GM12878 (cell line): ENCODE measurements around the gene ELOA. TPM values are rescaled to one million over a fixed set of nuclear protein-coding genes. Genes with fewer than 3 reads are reported as not detected.

Experiments used
- ATAC-seq: fragments of 200-7000 bp; cut with Tn5 transposase; 3 replicates; pipeline ENCODE4 v1.9.1; 2020; ENCODE audit warnings: mild to moderate bottlenecking, moderate library complexity
- BruUV-seq: library from RNA; stranded (reverse); fragments of 400-500 nt; replicated peaks from 2 replicates; lab custom pipeline; 2021; lab: Mats Ljungman, UMichigan
- CTCF ChIA-PET: fragments of 300-600 bp; sonication (Branson Sonifier 250); formaldehyde crosslinking; extraction: SDS; loops from one replicate; lab custom pipeline; 2021; ENCODE audit warnings: inconsistent platforms; lab: Yijun Ruan, JAX
- POLR2A ChIA-PET: fragments of 350-600 bp; formaldehyde crosslinking; extraction: SDS; loops from one replicate; lab custom pipeline; 2021; ENCODE audit warnings: inconsistent platforms; lab: Charles Lee
- RAD21 ChIA-PET: fragments of 300-600 bp; sonication (Branson Sonifier 250); formaldehyde crosslinking; loops from one replicate; lab custom pipeline; 2023; ENCODE audit warnings: antibody characterized with exemption; ENCODE audit not compliant: unreplicated experiment; lab: Charles Lee
- SMC1A ChIA-PET: fragments of 300-600 bp; sonication (Branson Sonifier 250); formaldehyde crosslinking; loops from one replicate; lab custom pipeline; 2023; ENCODE audit not compliant: unreplicated experiment, uncharacterized antibody; lab: Charles Lee
- DNase-seq: peaks from one replicate; pipeline ENCODE4 v3.0.0-alpha.2; 2011; ENCODE audit warnings: low read depth, low spot score
- FAIRE-seq: peaks from 3 replicates; lab custom pipeline; 2011; peaks lifted over from hg19 to GRCh38; lab: Jason Lieb, UNC
- H2AFZ ChIP-seq: 2 replicates; pipeline ENCODE4 v1.6.0; 2011; ENCODE audit warnings: low read depth, low read length, control low read depth; ENCODE audit not compliant: control insufficient read depth
- H3K27ac ChIP-seq: 2 replicates; pipeline ENCODE4 v1.5.1; 2011; ENCODE audit warnings: control low read depth; ENCODE audit not compliant: control insufficient read depth, insufficient read depth
- H3K27me3 ChIP-seq, 2 experiments: replicated peaks in 1 of 2; 2 replicates each; pipeline versions ENCODE4 v1.6.0 to v1.6.1; 2011; ENCODE audit warnings: low read length in 1 of 2; ENCODE audit not compliant: control insufficient read depth in 2 of 2, insufficient read depth in 2 of 2
- H3K36me3 ChIP-seq, 2 experiments: 2 replicates each; pipeline ENCODE4 v1.5.1; 2011; ENCODE audit warnings: low read length in 1 of 2; ENCODE audit not compliant: control insufficient read depth in 2 of 2, insufficient read depth in 2 of 2
- H3K4me1 ChIP-seq: 2 replicates; pipeline ENCODE4 v1.6.1; 2011; ENCODE audit warnings: mild to moderate bottlenecking, low read length, moderate library complexity, mixed read lengths; ENCODE audit not compliant: control insufficient read depth, insufficient read depth
- H3K4me2 ChIP-seq: 2 replicates; pipeline ENCODE4 v1.6.0; 2011; ENCODE audit warnings: control low read depth; ENCODE audit not compliant: control insufficient read depth, insufficient read depth
- H3K4me3 ChIP-seq: fragments of 200-600 bp; sonication (generic); 2 replicates; pipeline ENCODE4 v1.5.1; 2016
- H3K79me2 ChIP-seq: 2 replicates; pipeline ENCODE4 v1.6.0; 2011; ENCODE audit warnings: low read length; ENCODE audit not compliant: control insufficient read depth, insufficient read depth
- H3K9ac ChIP-seq: 2 replicates; pipeline ENCODE4 v1.8.0; 2011; ENCODE audit warnings: low read length, control low read depth, mixed read lengths; ENCODE audit not compliant: control insufficient read depth, insufficient read depth
- H3K9me3 ChIP-seq: replicated peaks from 3 replicates; pipeline ENCODE4 v1.5.1; 2011; ENCODE audit warnings: mild to moderate bottlenecking, low read length; ENCODE audit not compliant: control insufficient read depth, insufficient read depth
- H4K20me1 ChIP-seq: 2 replicates; pipeline ENCODE4 v1.6.0; 2011; ENCODE audit not compliant: control insufficient read depth, insufficient read depth
- CBX3 ChIP-seq: fragments of 200-600 bp; sonication (generic); IDR thresholded peaks from 2 replicates; pipeline ENCODE4 v1.6.1; 2016; ENCODE audit warnings: low read depth, borderline replicate concordance
- CHD1 ChIP-seq: IDR thresholded peaks from 2 replicates; pipeline ENCODE4 v1.6.1; 2012; ENCODE audit warnings: low read depth, low read length, improper control_type of control experiment
- DPF2 ChIP-seq: fragments of 450-650 bp; IDR thresholded peaks from 2 replicates; pipeline ENCODE4 v1.6.1; 2017; ENCODE audit warnings: mild to moderate bottlenecking
- IKZF1 ChIP-seq: fragments of 450-650 bp; conservative IDR thresholded peaks from 2 replicates; pipeline ENCODE4 v1.6.1; 2017; ENCODE audit warnings: antibody characterized with exemption, mild to moderate bottlenecking
- MEF2B ChIP-seq: fragments of 450-650 bp; IDR thresholded peaks from 2 replicates; pipeline ENCODE4 v1.6.1; 2018; ENCODE audit warnings: mild to moderate bottlenecking, moderate library complexity; ENCODE audit not compliant: partially characterized antibody, poor library complexity, severe bottlenecking
- MTA3 ChIP-seq: IDR thresholded peaks from 2 replicates; pipeline ENCODE4 v1.6.1; 2012; ENCODE audit warnings: low read length, inconsistent platforms, borderline replicate concordance
- NR2F1 ChIP-seq: fragments of 450-650 bp; conservative IDR thresholded peaks from 2 replicates; pipeline ENCODE4 v1.6.1; 2017; ENCODE audit warnings: mild to moderate bottlenecking
- PAX8 ChIP-seq: fragments of 450-650 bp; IDR thresholded peaks from 2 replicates; pipeline ENCODE4 v1.6.1; 2017; ENCODE audit warnings: mild to moderate bottlenecking, moderate library complexity
- POLR2AphosphoS5 ChIP-seq: IDR thresholded peaks from 2 replicates; pipeline ENCODE4 v1.6.1; 2011; ENCODE audit warnings: mild to moderate bottlenecking, low read length, inconsistent platforms
- SIN3A ChIP-seq: IDR thresholded peaks from 2 replicates; pipeline ENCODE4 v1.6.1; 2012; ENCODE audit warnings: low read depth, low read length, improper control_type of control experiment
- TAF1 ChIP-seq: IDR thresholded peaks from 2 replicates; pipeline ENCODE4 v1.6.1; 2011; ENCODE audit warnings: mild to moderate bottlenecking, low read depth, low read length, borderline replicate concordance
- TBL1XR1 ChIP-seq: IDR thresholded peaks from 2 replicates; pipeline ENCODE4 v1.6.1; 2012; ENCODE audit warnings: low read depth, low read length, improper control_type of control experiment
- TCF7 ChIP-seq: IDR thresholded peaks from 2 replicates; pipeline ENCODE4 v1.6.1; 2014; ENCODE audit warnings: antibody characterized with exemption, borderline replicate concordance
- YBX1 ChIP-seq: fragments of 450-650 bp; IDR thresholded peaks from 2 replicates; pipeline ENCODE4 v1.6.1; 2016; ENCODE audit warnings: antibody characterized with exemption
- ZSCAN29 ChIP-seq: fragments of 450-650 bp; IDR thresholded peaks from 2 replicates; pipeline ENCODE4 v1.6.1; 2017; ENCODE audit warnings: mild to moderate bottlenecking, moderate library complexity
- WGBS: methylation state at CpG from one replicate; pipeline ENCODE4 v1.1.6; 2016; ENCODE audit warnings: low lambda C conversion rate; ENCODE audit not compliant: insufficient replicate concordance, insufficient coverage; ENCODE audit errors: missing lambda C conversion rate; 5-methylcytosine and 5-hydroxymethylcytosine counted together
- in situ Hi-C: fragments of 300-500 bp; cut with MboI; formaldehyde crosslinking; loops from 9 replicates; pipeline ENCODE4 v1.14.3; 2018; ENCODE audit warnings: mixed read lengths
- intact Hi-C: fragments of 100-400 bp; cut with micrococcal nuclease; formaldehyde crosslinking; loops from one replicate; pipeline ENCODE4 v1.14.2; 2022; ENCODE audit not compliant: unreplicated experiment
- polyA plus RNA-seq, 11 experiments: library from polyadenylated mRNA; depleted of rRNA in 4 of 11; unstranded in 6 of 11; stranded (reverse) in 5 of 11; fragments of >200 nt; fragmentation: Nextera tagmentation in 4 of 11; fragmentation: Illumina TruSeq in 1 of 11; extraction: Ambion mirVana in 4 of 11; extraction: Trizol in 1 of 11; gene quantifications; 1 replicate in 1 of 11; 2 replicates in 10 of 11; pipeline versions ENCODE4 v1.2.1 to v1.2.3, GENCODE V29; 2011 to 2016; ENCODE audit warnings: inconsistent platforms in 2 of 11, missing spikeins in 2 of 11, low read depth in 1 of 11
- total RNA-seq, 4 experiments: library from RNA; depleted of rRNA in 3 of 4; stranded (reverse); fragments of >200 nt in 3 of 4; fragmentation: Illumina TruSeq in 1 of 4; extraction: Trizol in 1 of 4; gene quantifications; 2 replicates each; pipeline versions ENCODE4 v1.2.1 to v1.2.3, GENCODE V29; 2013 to 2021
- TF ChIP-seq, protein P1 (sequence below): IDR thresholded peaks from 2 replicates; pipeline ENCODE4 v1.6.1; 2011; ENCODE audit warnings: borderline replicate concordance, low read depth, mild to moderate bottlenecking, moderate library complexity, mixed read lengths, low read length; ENCODE audit not compliant: insufficient read depth; ENCODE audit errors: extremely low read length
- TF ChIP-seq, protein P2 (sequence below): IDR thresholded peaks from 2 replicates; pipeline ENCODE4 v1.6.1; 2011; ENCODE audit warnings: low read depth, low read length, improper control_type of control experiment, borderline replicate concordance

ELOA gene
- total and polyA plus RNA-seq, 10 of the 15 experiments (the other 5 are each of a cell fraction or from before 2014, with no cell fraction given), result 20.1 to 63.6 (median 39.8) TPM

DNA sequence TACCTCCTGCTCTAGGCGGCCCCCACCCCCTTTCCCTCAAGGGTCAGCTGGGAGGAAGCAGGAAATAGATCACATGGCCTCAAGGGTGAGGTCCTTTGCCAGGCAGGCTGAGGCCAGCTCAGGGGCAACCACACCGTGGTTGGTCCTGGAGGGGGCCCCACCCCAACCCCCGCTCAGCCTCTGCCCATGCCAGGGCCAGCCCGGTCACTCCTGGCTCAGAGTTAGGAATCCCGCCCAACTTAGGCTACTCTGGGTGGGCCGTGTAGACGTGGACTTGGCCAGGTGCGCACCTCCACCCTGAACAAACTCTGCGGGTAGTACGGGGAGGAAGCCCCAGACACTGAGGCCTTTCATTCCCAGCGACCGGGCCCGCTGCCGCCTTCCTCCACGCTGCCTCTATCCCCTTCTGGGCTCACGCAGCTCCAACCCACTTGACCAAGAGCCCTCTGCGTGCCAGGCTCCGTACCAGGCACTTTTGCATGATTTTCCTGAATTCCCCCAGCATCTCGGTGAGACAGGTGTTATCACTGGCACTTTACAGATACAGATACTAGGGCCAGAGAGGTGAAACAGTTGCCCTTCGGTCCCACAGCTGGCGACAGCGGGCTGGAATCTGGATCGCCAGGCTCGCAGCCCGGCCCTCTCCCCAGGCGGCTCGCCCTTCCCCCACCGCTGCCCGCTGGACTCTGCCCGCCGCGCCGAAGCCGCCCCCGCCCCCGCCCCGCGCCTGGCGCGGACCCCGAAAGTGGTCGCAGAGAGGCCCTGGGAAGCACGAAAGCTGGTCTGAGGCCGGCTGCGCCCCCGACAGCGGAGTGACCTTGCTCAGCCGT lies 56.5 kb downstream of the ELOA start (continued):
- TF ChIP-seq ZSCAN29 (peak; percentile 94), TBL1XR1 (peak; percentile 29; the same call in 1 of the 2 replicates), IKZF1 (peak; percentile 33; the same call in 1 of the 2 replicates), DPF2 (no peak), POLR2AphosphoS5 (no peak), TAF1 (no peak)
- TF ChIP-seq, protein P1, sequence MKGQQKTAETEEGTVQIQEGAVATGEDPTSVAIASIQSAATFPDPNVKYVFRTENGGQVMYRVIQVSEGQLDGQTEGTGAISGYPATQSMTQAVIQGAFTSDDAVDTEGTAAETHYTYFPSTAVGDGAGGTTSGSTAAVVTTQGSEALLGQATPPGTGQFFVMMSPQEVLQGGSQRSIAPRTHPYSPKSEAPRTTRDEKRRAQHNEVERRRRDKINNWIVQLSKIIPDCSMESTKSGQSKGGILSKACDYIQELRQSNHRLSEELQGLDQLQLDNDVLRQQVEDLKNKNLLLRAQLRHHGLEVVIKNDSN, result peak; percentile 63

DNA sequence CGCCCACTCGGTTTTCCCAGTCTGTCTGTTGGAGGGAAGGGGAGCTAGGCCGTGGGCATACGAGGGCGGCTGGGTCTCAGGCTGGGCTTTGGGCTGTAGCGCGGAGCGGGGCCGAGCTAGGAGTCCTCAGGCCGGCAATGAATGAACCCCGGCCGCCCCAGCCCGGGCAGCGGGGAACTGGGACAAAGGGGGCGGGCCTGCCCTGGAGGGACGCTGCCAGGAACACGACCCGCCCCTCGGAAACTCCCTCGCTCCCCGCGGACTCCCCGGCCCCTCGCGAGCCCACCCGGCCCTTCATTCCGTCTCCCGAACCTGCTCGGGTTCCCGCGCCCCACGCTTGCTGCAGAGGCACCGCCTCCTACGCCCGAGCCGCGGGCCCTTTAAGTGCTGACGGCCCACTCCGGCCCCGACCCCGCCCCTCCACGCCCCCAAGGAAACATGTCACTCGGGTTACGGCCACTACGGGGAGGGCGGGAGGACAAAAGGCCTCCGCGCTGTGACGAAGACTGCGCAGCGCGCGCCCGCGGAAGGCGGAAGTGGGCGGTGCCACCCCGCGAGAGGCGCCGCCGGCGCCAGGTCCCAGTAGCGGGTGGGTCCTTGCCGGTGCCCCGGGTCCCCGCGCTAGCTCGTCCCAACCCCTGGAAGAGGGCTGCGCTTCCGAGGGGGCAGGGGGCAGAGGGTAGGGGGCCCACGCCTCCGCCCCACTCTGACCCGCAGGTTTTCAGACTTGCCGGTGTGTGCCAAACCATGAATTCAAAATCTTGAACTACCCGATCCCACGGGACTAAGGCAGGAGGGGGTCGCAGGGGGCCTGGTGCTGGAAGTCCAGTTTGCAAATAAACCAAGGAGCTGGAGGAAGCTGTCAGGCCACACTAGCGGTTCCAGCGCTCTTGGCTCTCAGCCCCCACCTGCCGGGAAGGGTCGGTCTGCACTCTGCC lies 57.4 kb downstream of the ELOA start, which contains the start of gene GALE:
GALE (minus strand) TSS at position 355 of the 938 bp plus-strand sequence. CDS start 1,747 bp downstream, outside the sequence.
- Histone ChIP-seq H3K36me3 (peaks cover 3 to 13% of the 10 kb centered on the region in 2 experiments; a peak in 3 of 4 replicates), H4K20me1 (no peaks in the 10 kb centered on the region), H3K9ac (peak within 1 kb of the TSS; percentile 83), H3K4me2 (peak within 1 kb of the TSS; percentile 86), H3K27ac (peak within 1 kb of the TSS; percentile 70), H2AFZ (peak within 1 kb of the TSS; percentile 58), H3K4me1 (peaks cover 9% of the 10 kb centered on the region), H3K27me3 (no peaks in the 10 kb centered on the region), H3K9me3 (no peaks in the 10 kb centered on the region), H3K4me3 (peak within 1 kb of the TSS; percentile 80), H3K79me2 (peaks cover 10% of the 10 kb centered on the region)
- DNase-seq, result peak; percentile 68
- ChIA-PET SMC1A (interaction anchor here (0.8 to 3.5 kb wide), 9 partner anchors 9 to 116 kb away, joined by 3 to 16 read pairs (median 6); partner anchors contain the start of gene PITHD1), RAD21 (interaction anchor here (0.9 to 3.3 kb wide), 5 partner anchors 23 to 116 kb away, joined by 5 to 15 read pairs (median 8); partner anchors contain the start of gene PITHD1), POLR2A (interaction anchor here (0.5 to 3.0 kb wide), 7 partner anchors 11 to 236 kb away, joined by 3 to 19 read pairs (median 5); partner anchors contain the start of genes HMGCL and PITHD1), CTCF (interaction anchor here (0.6 to 7.5 kb wide), 10 partner anchors 9 to 116 kb away, joined by 3 to 63 read pairs (median 8); partner anchors contain the start of genes CNR2, HMGCL and LYPLA2)
- in situ Hi-C loops (loop anchor here (10.0 kb wide), 1 partner anchor 64 kb away; the partner anchor contains the start of gene FUCA1), intact Hi-C loops (no loop called here)
- BruUV-seq, result no TSS peak
- peak; percentile 82 for FAIRE-seq
- ATAC-seq, result peak; percentile 93
- under 1% methylated on average over 70 of the region's 82 CpGs for WGBS
- TF ChIP-seq, protein P2, sequence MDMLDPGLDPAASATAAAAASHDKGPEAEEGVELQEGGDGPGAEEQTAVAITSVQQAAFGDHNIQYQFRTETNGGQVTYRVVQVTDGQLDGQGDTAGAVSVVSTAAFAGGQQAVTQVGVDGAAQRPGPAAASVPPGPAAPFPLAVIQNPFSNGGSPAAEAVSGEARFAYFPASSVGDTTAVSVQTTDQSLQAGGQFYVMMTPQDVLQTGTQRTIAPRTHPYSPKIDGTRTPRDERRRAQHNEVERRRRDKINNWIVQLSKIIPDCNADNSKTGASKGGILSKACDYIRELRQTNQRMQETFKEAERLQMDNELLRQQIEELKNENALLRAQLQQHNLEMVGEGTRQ, result no peak
- TF ChIP-seq SIN3A (peak; percentile 80; the same call in 1 of the 2 replicates), MTA3 (no peak; the same call in 1 of the 2 replicates), NR2F1 (no peak), CBX3 (no peak), CHD1 (no peak), MEF2B (peak; percentile 33), IKZF1 (peak; percentile 65; the same call in 1 of the 2 replicates), TCF7 (no peak), PAX8 (no peak), YBX1 (no peak)
- TF ChIP-seq, protein P1, result no peak
